ENCODE results near the gene RTKN. TPM values are rescaled to one million over a fixed set of nuclear protein-coding genes. Genes with fewer than 3 reads are reported as not detected.

Gene RTKN
- total and polyA plus RNA-seq, 9 of the 15 experiments (the other 6 are each of a cell fraction or from before 2014, with no cell fraction given), result 0.14 to 6.9 (median 3.6) TPM

DNA sequence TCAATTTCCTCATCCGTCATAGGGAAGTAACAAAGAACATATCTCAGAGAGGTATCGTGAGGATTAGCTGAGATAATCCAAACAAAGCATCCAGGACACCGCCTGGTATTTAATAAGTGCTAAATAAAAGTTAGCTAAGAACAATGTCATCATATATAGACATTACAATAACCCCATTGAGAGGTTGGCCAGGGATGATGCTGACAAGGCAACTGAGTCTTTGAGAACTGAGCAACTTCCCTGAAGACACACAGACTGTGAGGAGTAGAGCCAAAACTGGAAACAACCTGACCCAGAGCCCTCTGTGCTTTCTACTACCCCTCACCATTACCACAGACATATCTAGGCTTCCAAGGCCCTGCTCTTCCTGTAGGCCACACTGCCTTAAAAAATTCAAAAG, 60.0 kb downstream of the RTKN start:
- Histone ChIP-seq H3K27ac (ENCODE audit: extremely low read depth, low read depth, low read length) (no peak overlapping the region), H3K4me3 (no peak overlapping the region), H2AFZ (ENCODE audit: low read depth, low read length) (no peak overlapping the region), H4K20me1 (replicated peaks; ENCODE audit: control insufficient read depth, insufficient read depth, low read length) (peaks cover 3% of the 10 kb centered on the region; the same call in 1 of the 2 replicates), H3K9me3 (replicated peaks; ENCODE audit: control insufficient read depth, insufficient read depth, low read depth, low read length) (no peaks in the 10 kb centered on the region), H3K79me2 (ENCODE audit: control insufficient read depth, insufficient read depth, low read length) (peaks cover 12% of the 10 kb centered on the region; the same call in 2 of the 3 replicates), H3K9me1 (ENCODE audit: control insufficient read depth, insufficient read depth, low read length) (no peaks in the 10 kb centered on the region), H3K27me3 (ENCODE audit: control insufficient read depth in 2 of 2, insufficient read depth in 2 of 2, low read length in 2 of 2) (no peaks in the 10 kb centered on the region), H3K36me3 (ENCODE audit: control insufficient read depth, insufficient read depth, low read length) (peaks cover 20% of the 10 kb centered on the region; the same call in 2 of the 3 replicates), H3K4me1 (replicated peaks in 1 of 2; ENCODE audit: control insufficient read depth in 2 of 2, insufficient read depth in 2 of 2, low read length in 2 of 2) (peaks cover 8 to 17% of the 10 kb centered on the region in 2 experiments; a peak in 4 of 5 replicates), H3K9ac (ENCODE audit: insufficient read depth in 1 of 2, low read depth in 2 of 2, low read length in 2 of 2) (no peak overlapping the region), H3K4me2 (ENCODE audit: insufficient read depth, low read length) (no peak overlapping the region)
- ChIA-PET CTCF (ENCODE audit: low intra/inter-chr PET ratio) (no interaction called here), POLR2A (interaction anchor here (1.1 to 1.8 kb wide), 2 partner anchors 10 to 15 kb away, joined by 3 to 10 read pairs; no protein-coding TSS in a partner anchor)
- BruUV-seq (replicated peaks), result no TSS peak
- intact Hi-C loops (cut with micrococcal nuclease), result no loop called here
- 81% methylated on average over 3 of the region's 3 CpGs for WGBS (ENCODE audit: insufficient coverage, low coverage, missing lambda C conversion rate)
- in situ Hi-C loops (cut with MboI), result no loop called here
- FAIRE-seq (no peak), ATAC-seq (no peak), DNase-seq (ENCODE audit: extremely low read depth in 1 of 4, low spot score in 3 of 4) (no peak)
- no peak for TF ChIP-seq SMARCB1 (IDR thresholded peaks at IDR 0.05; ENCODE audit: insufficient read length, low read depth)
- TF ChIP-seq, protein P1, sequence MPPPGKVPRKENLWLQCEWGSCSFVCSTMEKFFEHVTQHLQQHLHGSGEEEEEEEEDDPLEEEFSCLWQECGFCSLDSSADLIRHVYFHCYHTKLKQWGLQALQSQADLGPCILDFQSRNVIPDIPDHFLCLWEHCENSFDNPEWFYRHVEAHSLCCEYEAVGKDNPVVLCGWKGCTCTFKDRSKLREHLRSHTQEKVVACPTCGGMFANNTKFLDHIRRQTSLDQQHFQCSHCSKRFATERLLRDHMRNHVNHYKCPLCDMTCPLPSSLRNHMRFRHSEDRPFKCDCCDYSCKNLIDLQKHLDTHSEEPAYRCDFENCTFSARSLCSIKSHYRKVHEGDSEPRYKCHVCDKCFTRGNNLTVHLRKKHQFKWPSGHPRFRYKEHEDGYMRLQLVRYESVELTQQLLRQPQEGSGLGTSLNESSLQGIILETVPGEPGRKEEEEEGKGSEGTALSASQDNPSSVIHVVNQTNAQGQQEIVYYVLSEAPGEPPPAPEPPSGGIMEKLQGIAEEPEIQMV (tag; conservative IDR thresholded peaks at IDR 0.05; ENCODE audit: low read depth), result no peak
- TF ChIP-seq U2AF1 (optimal IDR thresholded peaks at IDR 0.05; ENCODE audit: low read depth, low read length), result no peak
- TF ChIP-seq, protein P2, sequence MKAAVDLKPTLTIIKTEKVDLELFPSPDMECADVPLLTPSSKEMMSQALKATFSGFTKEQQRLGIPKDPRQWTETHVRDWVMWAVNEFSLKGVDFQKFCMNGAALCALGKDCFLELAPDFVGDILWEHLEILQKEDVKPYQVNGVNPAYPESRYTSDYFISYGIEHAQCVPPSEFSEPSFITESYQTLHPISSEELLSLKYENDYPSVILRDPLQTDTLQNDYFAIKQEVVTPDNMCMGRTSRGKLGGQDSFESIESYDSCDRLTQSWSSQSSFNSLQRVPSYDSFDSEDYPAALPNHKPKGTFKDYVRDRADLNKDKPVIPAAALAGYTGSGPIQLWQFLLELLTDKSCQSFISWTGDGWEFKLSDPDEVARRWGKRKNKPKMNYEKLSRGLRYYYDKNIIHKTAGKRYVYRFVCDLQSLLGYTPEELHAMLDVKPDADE (conservative IDR thresholded peaks at IDR 0.05; ENCODE audit: control insufficient read depth, low read depth, low read length), result no peak
- TF ChIP-seq NFE2L1 (tag; IDR thresholded peaks at IDR 0.05; ENCODE audit: borderline replicate concordance, low read depth), result no peak
- TF ChIP-seq MXI1 (IDR thresholded peaks at IDR 0.05; ENCODE audit: low read depth, low read length), result no peak
- TF ChIP-seq PML (IDR thresholded peaks at IDR 0.05; ENCODE audit: low read length), result no peak
- no peak for TF ChIP-seq CHCHD3 (CRISPR knock-in tag; IDR thresholded peaks at IDR 0.05)
- no peak for TF ChIP-seq ZFX (CRISPR knock-in tag; IDR thresholded peaks at IDR 0.05)
- no peak for TF ChIP-seq ZNF644 (tag; IDR thresholded peaks at IDR 0.05; ENCODE audit: low read depth)
- TF ChIP-seq BMI1 (IDR thresholded peaks at IDR 0.05; ENCODE audit: low read length), result no peak
- TF ChIP-seq, protein P3, sequence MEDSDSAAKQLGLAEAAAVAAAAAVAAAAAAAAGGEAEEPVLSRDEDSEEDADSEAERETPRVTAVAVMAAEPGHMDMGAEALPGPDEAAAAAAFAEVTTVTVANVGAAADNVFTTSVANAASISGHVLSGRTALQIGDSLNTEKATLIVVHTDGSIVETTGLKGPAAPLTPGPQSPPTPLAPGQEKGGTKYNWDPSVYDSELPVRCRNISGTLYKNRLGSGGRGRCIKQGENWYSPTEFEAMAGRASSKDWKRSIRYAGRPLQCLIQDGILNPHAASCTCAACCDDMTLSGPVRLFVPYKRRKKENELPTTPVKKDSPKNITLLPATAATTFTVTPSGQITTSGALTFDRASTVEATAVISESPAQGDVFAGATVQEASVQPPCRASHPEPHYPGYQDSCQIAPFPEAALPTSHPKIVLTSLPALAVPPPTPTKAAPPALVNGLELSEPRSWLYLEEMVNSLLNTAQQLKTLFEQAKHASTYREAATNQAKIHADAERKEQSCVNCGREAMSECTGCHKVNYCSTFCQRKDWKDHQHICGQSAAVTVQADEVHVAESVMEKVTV (CRISPR knock-in tag; IDR thresholded peaks at IDR 0.05), result no peak
- TF ChIP-seq KLF1 (tag; IDR thresholded peaks at IDR 0.05), result no peak

Measured in K562 (cell line).